ENCODE results near the gene HMG20A. TPM values are rescaled to one million over a fixed set of nuclear protein-coding genes. Genes with fewer than 3 reads are reported as not detected.

HMG20A gene
- total and polyA plus RNA-seq, 10 of the 15 experiments (the other 5 are each of a cell fraction or from before 2014, with no cell fraction given) = 30.0 to 98.7 (median 46.8) TPM

DNA sequence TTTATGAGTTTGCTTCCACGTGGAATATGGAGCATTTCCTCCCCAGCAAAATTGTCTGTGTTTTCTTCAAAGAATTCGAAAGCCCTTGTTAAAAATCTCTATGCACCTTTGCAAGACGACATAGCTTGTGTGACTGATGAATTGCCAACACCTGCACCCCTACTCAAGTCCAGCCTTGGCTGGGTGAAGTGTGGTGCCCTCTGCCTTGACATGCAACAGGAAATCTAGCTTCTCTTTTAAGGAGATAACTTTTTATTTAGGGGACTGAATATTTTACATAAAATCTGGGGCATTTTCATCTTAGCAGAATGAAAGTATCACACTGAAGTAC lies 647 bp downstream of the HMG20A start:
- intact Hi-C loops (cut with micrococcal nuclease; ENCODE audit: unreplicated experiment) = loop anchor here (2.0 kb wide), 1 partner anchor 239 kb away; no protein-coding TSS in a partner anchor
- peak overlapping the region; percentile 95 for H3K9ac ChIP-seq (ENCODE audit: control insufficient read depth, insufficient read depth, low read length)
- no peaks in the 10 kb centered on the region; the same call in 1 of the 2 replicates for H3K4me1 ChIP-seq (ENCODE audit: control insufficient read depth, insufficient read depth, low read length)
- in situ Hi-C loops (cut with MboI) = no loop called here
- no peak for DNase-seq (ENCODE audit: low read depth, low spot score)
- H3K79me2 ChIP-seq (ENCODE audit: control insufficient read depth, insufficient read depth, low read length) = peaks cover 69% of the 10 kb centered on the region
- H3K36me3 ChIP-seq (ENCODE audit: control insufficient read depth in 2 of 2, insufficient read depth in 2 of 2, low read length in 1 of 2) = no peaks in the 10 kb centered on the region
- ChIA-PET CTCF (interaction anchor here (1.0 to 2.4 kb wide), 18 partner anchors 9 to 448 kb away, joined by 3 to 50 read pairs (median 6); no protein-coding TSS in a partner anchor), POLR2A (interaction anchor here (0.5 to 3.3 kb wide), 13 partner anchors 8 to 237 kb away, joined by 3 to 11 read pairs (median 4); no protein-coding TSS in a partner anchor), RAD21 (ENCODE audit: unreplicated experiment) (interaction anchor here (0.6 to 3.4 kb wide), 23 partner anchors 9 to 302 kb away, joined by 3 to 55 read pairs (median 4); no protein-coding TSS in a partner anchor), SMC1A (ENCODE audit: uncharacterized antibody, unreplicated experiment) (interaction anchor here (0.6 to 3.4 kb wide), 32 partner anchors 8 to 448 kb away, joined by 3 to 60 read pairs (median 4); no protein-coding TSS in a partner anchor)
- peak overlapping the region; percentile 98 for H3K27ac ChIP-seq (ENCODE audit: control insufficient read depth, insufficient read depth)
- no peaks in the 10 kb centered on the region for H3K9me3 ChIP-seq (replicated peaks; ENCODE audit: control insufficient read depth, insufficient read depth, low read length)
- H3K4me3 ChIP-seq = peak overlapping the region; percentile 84
- no peak for FAIRE-seq
- TSS peak; percentile 72 for BruUV-seq (replicated peaks)
- peak; percentile 20; the same call in 2 of the 3 replicates for ATAC-seq
- no peak for TF ChIP-seq MTA2 (IDR thresholded peaks at IDR 0.05; ENCODE audit: low read depth)
- TF ChIP-seq, protein P1, sequence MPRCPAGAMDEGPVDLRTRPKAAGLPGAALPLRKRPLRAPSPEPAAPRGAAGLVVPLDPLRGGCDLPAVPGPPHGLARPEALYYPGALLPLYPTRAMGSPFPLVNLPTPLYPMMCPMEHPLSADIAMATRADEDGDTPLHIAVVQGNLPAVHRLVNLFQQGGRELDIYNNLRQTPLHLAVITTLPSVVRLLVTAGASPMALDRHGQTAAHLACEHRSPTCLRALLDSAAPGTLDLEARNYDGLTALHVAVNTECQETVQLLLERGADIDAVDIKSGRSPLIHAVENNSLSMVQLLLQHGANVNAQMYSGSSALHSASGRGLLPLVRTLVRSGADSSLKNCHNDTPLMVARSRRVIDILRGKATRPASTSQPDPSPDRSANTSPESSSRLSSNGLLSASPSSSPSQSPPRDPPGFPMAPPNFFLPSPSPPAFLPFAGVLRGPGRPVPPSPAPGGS (IDR thresholded peaks at IDR 0.05; ENCODE audit: borderline replicate concordance, insufficient read depth, low read depth, low read length, poor library complexity, severe bottlenecking) = no peak
- TF ChIP-seq, protein P2, sequence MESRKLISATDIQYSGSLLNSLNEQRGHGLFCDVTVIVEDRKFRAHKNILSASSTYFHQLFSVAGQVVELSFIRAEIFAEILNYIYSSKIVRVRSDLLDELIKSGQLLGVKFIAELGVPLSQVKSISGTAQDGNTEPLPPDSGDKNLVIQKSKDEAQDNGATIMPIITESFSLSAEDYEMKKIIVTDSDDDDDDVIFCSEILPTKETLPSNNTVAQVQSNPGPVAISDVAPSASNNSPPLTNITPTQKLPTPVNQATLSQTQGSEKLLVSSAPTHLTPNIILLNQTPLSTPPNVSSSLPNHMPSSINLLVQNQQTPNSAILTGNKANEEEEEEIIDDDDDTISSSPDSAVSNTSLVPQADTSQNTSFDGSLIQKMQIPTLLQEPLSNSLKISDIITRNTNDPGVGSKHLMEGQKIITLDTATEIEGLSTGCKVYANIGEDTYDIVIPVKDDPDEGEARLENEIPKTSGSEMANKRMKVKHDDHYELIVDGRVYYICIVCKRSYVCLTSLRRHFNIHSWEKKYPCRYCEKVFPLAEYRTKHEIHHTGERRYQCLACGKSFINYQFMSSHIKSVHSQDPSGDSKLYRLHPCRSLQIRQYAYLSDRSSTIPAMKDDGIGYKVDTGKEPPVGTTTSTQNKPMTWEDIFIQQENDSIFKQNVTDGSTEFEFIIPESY (IDR thresholded peaks at IDR 0.05) = no peak
- TF ChIP-seq PML (IDR thresholded peaks at IDR 0.05; ENCODE audit: low read length) = no peak
- TF ChIP-seq ETV6 (conservative IDR thresholded peaks at IDR 0.05 in 1 of 2, IDR thresholded peaks at IDR 0.05 in 1 of 2; ENCODE audit: borderline replicate concordance in 1 of 2, low read depth in 1 of 2) = no peak
- TF ChIP-seq, protein P3, sequence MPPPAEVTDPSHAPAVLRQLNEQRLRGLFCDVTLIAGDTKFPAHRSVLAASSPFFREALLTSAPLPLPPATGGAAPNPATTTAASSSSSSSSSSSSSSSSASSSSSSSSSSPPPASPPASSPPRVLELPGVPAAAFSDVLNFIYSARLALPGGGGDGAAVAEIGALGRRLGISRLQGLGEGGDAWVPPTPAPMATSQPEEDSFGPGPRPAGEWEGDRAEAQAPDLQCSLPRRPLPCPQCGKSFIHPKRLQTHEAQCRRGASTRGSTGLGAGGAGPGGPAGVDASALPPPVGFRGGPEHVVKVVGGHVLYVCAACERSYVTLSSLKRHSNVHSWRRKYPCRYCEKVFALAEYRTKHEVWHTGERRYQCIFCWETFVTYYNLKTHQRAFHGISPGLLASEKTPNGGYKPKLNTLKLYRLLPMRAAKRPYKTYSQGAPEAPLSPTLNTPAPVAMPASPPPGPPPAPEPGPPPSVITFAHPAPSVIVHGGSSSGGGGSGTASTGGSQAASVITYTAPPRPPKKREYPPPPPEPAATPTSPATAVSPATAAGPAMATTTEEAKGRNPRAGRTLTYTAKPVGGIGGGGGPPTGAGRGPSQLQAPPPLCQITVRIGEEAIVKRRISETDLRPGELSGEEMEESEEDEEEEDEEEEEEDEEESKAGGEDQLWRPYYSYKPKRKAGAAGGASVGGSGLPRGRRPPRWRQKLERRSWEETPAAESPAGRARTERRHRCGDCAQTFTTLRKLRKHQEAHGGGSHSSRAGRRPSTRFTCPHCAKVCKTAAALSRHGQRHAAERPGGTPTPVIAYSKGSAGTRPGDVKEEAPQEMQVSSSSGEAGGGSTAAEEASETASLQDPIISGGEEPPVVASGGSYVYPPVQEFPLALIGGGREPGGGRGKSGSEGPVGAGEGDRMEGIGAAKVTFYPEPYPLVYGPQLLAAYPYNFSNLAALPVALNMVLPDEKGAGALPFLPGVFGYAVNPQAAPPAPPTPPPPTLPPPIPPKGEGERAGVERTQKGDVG (CRISPR knock-in tag; IDR thresholded peaks at IDR 0.05) = no peak
- TF ChIP-seq, protein P4, sequence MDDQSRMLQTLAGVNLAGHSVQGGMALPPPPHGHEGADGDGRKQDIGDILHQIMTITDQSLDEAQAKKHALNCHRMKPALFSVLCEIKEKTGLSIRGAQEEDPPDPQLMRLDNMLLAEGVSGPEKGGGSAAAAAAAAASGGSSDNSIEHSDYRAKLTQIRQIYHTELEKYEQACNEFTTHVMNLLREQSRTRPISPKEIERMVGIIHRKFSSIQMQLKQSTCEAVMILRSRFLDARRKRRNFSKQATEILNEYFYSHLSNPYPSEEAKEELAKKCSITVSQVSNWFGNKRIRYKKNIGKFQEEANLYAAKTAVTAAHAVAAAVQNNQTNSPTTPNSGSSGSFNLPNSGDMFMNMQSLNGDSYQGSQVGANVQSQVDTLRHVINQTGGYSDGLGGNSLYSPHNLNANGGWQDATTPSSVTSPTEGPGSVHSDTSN (IDR thresholded peaks at IDR 0.05; ENCODE audit: insufficient replicate concordance, low read depth, low read length) = no peak
- peak overlapping the region; percentile 84 for H3K4me2 ChIP-seq (ENCODE audit: control insufficient read depth, insufficient read depth)
- H4K20me1 ChIP-seq (ENCODE audit: control insufficient read depth, insufficient read depth) = no peaks in the 10 kb centered on the region
- no peaks in the 10 kb centered on the region for H3K27me3 ChIP-seq (replicated peaks in 1 of 2; ENCODE audit: control insufficient read depth in 2 of 2, insufficient read depth in 2 of 2, low read length in 1 of 2)
- peak overlapping the region; percentile 98 for H2AFZ ChIP-seq (ENCODE audit: control insufficient read depth, low read depth, low read length)
- 0% methylated on average over 3 of the region's 3 CpGs for WGBS (ENCODE audit: insufficient coverage, insufficient replicate concordance, low lambda C conversion rate, missing lambda C conversion rate)
